ENCODE measurements around the gene ARL15. TPM values are rescaled to one million over a fixed set of nuclear protein-coding genes. Genes with fewer than 3 reads are reported as not detected.

The ARL15 gene
- total RNA-seq, 1 experiment from 2014 or later = 0.50 TPM

GRCh38 chr5:54009828-54010227 lies 300.5 kb downstream of the ARL15 start:
- BruUV-seq (replicated peaks) = no TSS peak
- Histone ChIP-seq H3K4me3 (no peak overlapping the region), H3K9me3 (ENCODE audit: insufficient read depth, low read depth) (0 out of 2 replicates have a peak, but pooled peaks cover 8% of the 10 kb centered on the region), H3K9me2 (ENCODE audit: insufficient read depth) (no peaks in the 10 kb centered on the region), H3K79me2 (ENCODE audit: low read depth) (no peaks in the 10 kb centered on the region), H4K20me1 (ENCODE audit: insufficient read depth) (no peaks in the 10 kb centered on the region), H2AFZ (no peak overlapping the region), H3K4me1 (replicated peaks; ENCODE audit: insufficient read depth) (no peaks in the 10 kb centered on the region), H3K4me2 (no peak overlapping the region), H3F3A (ENCODE audit: insufficient read depth, low read depth) (no peaks in the 10 kb centered on the region), H3K27me3 (ENCODE audit: insufficient read depth, low read depth) (no peaks in the 10 kb centered on the region), H3K27ac (no peak overlapping the region), H3K36me3 (ENCODE audit: low read depth) (no peaks in the 10 kb centered on the region)
- ChIA-PET POLR2A (ENCODE audit: unreplicated experiment) (no interaction called here), CTCF (no interaction called here)
- DNase-seq = no peak
- intact Hi-C loops (cut with micrococcal nuclease; ENCODE audit: unreplicated experiment) = no loop called here
- TF ChIP-seq CTCF (conservative IDR thresholded peaks at IDR 0.05) (no peak), EZH2 (IDR thresholded peaks at IDR 0.05; ENCODE audit: low read depth) (no peak)

DNA sequence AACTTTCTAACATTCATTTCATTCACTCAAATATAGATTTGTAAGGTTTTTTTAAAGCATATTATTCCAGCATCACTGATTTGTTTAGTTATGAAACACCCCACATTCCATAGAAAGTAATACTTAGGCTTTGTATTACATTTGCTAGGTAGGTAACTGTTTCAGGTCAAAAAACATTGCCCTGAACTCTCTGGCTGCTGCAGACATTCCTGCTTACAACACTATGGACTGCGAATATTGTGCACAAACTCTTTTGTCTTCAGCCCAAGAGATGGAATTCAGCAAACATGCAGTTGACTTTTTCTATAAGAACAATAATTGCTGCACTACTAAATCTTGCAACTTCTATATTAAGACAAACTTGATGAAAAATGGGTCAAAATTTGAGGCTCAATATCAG lies 301.0 kb downstream of the ARL15 start:
- DNase-seq = no peak
- no peaks in the 10 kb centered on the region for H4K20me1 ChIP-seq (ENCODE audit: insufficient read depth)
- 0 out of 2 replicates have a peak, but pooled peaks cover 7% of the 10 kb centered on the region for H3K9me3 ChIP-seq (ENCODE audit: insufficient read depth, low read depth)
- H3K27me3 ChIP-seq (ENCODE audit: insufficient read depth, low read depth) = no peaks in the 10 kb centered on the region
- no peaks in the 10 kb centered on the region for H3K9me2 ChIP-seq (ENCODE audit: insufficient read depth)
- H3K4me2 ChIP-seq = no peak overlapping the region
- H3K79me2 ChIP-seq (ENCODE audit: low read depth) = no peaks in the 10 kb centered on the region
- ChIA-PET CTCF (no interaction called here), POLR2A (ENCODE audit: unreplicated experiment) (no interaction called here)
- no peaks in the 10 kb centered on the region for H3F3A ChIP-seq (ENCODE audit: insufficient read depth, low read depth)
- intact Hi-C loops (cut with micrococcal nuclease; ENCODE audit: unreplicated experiment) = no loop called here
- H3K27ac ChIP-seq = no peak overlapping the region
- no peak overlapping the region for H3K4me3 ChIP-seq
- H3K36me3 ChIP-seq (ENCODE audit: low read depth) = no peaks in the 10 kb centered on the region
- BruUV-seq (replicated peaks) = no TSS peak
- H2AFZ ChIP-seq = no peak overlapping the region
- no peaks in the 10 kb centered on the region for H3K4me1 ChIP-seq (replicated peaks; ENCODE audit: insufficient read depth)
- TF ChIP-seq CTCF (conservative IDR thresholded peaks at IDR 0.05) (no peak), EZH2 (IDR thresholded peaks at IDR 0.05; ENCODE audit: low read depth) (no peak)

DNA sequence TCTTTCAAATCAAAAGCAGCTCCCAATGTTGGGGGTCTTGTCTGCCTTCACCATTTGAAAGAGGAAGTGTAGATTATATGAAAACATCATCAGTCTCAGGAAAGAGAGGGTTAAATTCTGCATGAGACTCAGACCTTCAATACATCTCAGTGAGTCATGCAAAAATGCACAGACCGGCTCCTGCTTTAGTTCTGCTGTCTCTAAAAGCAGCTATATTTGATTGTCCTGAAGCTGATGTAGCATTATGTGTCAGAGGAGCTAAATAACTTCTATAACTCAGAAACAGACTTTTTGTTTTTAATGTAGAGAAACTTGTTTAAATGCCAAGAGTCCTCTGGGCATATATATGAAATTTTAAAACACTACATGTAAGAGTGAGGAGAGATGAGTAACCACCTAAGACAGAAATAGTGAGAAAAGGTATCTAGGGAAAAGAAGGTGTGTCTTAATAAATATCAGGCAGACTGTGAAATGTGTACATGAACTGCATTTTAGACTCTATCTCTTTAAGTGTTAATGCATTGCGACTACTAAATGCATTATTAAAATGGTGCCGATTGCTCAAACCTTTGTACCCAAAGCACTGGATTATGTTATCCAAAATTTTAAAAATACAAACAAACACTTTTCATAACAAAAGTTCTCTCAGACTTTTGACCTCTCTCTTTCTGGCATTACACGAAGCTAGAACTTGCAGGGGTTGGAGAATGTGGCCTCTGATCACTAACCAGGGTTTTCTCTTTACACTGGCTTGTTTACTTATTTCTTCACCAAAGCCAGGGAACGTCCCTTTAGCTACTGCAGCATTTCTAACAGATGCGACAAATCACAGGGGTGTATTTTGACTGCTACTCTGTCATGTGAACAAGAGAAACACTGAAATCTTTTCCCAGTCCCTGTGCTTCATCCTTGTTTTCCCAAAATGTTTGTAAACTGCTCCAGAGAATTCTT lies 302.3 kb downstream of the ARL15 start:
- no peaks in the 10 kb centered on the region for H3K36me3 ChIP-seq (ENCODE audit: low read depth)
- H3K4me3 ChIP-seq = no peak overlapping the region
- no peaks in the 10 kb centered on the region for H3K9me3 ChIP-seq (ENCODE audit: insufficient read depth, low read depth)
- POLR2A ChIA-PET (ENCODE audit: unreplicated experiment) = no interaction called here
- H3K9me2 ChIP-seq (ENCODE audit: insufficient read depth) = no peaks in the 10 kb centered on the region
- H3K27me3 ChIP-seq (ENCODE audit: insufficient read depth, low read depth) = no peaks in the 10 kb centered on the region
- intact Hi-C loops (cut with micrococcal nuclease; ENCODE audit: unreplicated experiment) = no loop called here
- TF ChIP-seq CTCF (conservative IDR thresholded peaks at IDR 0.05) = no peak
- no TSS peak for BruUV-seq (replicated peaks)
- H3K4me2 ChIP-seq = no peak overlapping the region
- CTCF ChIA-PET = no interaction called here
- H3K79me2 ChIP-seq (ENCODE audit: low read depth) = no peaks in the 10 kb centered on the region
- H4K20me1 ChIP-seq (ENCODE audit: insufficient read depth) = no peaks in the 10 kb centered on the region
- no peak overlapping the region for H3K27ac ChIP-seq
- no peaks in the 10 kb centered on the region for H3F3A ChIP-seq (ENCODE audit: insufficient read depth, low read depth)
- DNase-seq = no peak
- H3K4me1 ChIP-seq (replicated peaks; ENCODE audit: insufficient read depth) = no peaks in the 10 kb centered on the region
- H2AFZ ChIP-seq = no peak overlapping the region
